CD14-positive monocyte (primary cell): ENCODE measurements around the gene ASB4. TPM values are rescaled to one million over a fixed set of nuclear protein-coding genes. Genes with fewer than 3 reads are reported as not detected.

Experiments
- DNase-seq, 3 donors: peaks; one replicate each; pipeline ENCODE4 v3.0.0-alpha.2; 2011 to 2022
- H2AFZ ChIP-seq: 2 replicates; pipeline ENCODE4 v1.6.0; 2012; ENCODE audit warnings: mild to moderate bottlenecking, low read depth, low read length, inconsistent platforms; ENCODE audit not compliant: insufficient read depth, poor library complexity, severe bottlenecking
- H3K27ac ChIP-seq, 2 donors: 1 replicate in 1 of 2; 2 replicates in 1 of 2; pipeline ENCODE4 v1.5.1; 2012 to 2013; ENCODE audit warnings: low read length in 2 of 2, control low read depth in 1 of 2, inconsistent platforms in 1 of 2, low read depth in 1 of 2, mild to moderate bottlenecking in 1 of 2
- H3K27me3 ChIP-seq, 2 donors: one replicate each; pipeline versions ENCODE4 v1.6.0 to v1.6.1; 2011 to 2013; ENCODE audit warnings: low read length in 2 of 2; ENCODE audit not compliant: control insufficient read depth in 2 of 2, insufficient read depth in 2 of 2
- H3K36me3 ChIP-seq, 2 donors: replicated peaks in 1 of 2; 1 replicate in 1 of 2; 2 replicates in 1 of 2; pipeline versions ENCODE4 v1.5.1 to v1.6.1; 2012 to 2013; ENCODE audit warnings: low read length in 2 of 2, control low read depth in 1 of 2, inconsistent platforms in 1 of 2, mild to moderate bottlenecking in 1 of 2; ENCODE audit not compliant: insufficient read depth in 2 of 2, control insufficient read depth in 1 of 2
- H3K4me1 ChIP-seq, 2 donors: 1 replicate in 1 of 2; 2 replicates in 1 of 2; pipeline versions ENCODE4 v1.5.1 to v1.6.1; 2012 to 2013; ENCODE audit warnings: low read length in 2 of 2, control low read depth in 1 of 2, inconsistent platforms in 1 of 2, mild to moderate bottlenecking in 1 of 2, moderate library complexity in 1 of 2; ENCODE audit not compliant: insufficient read depth in 2 of 2, control insufficient read depth in 1 of 2
- H3K4me2 ChIP-seq: replicated peaks from 2 replicates; pipeline ENCODE3; 2012; ENCODE audit warnings: low read length, moderate library complexity, mild to moderate bottlenecking; ENCODE audit not compliant: poor library complexity, severe bottlenecking; ENCODE audit errors: extremely low read depth
- H3K4me3 ChIP-seq, 3 experiments: fragments of 200-600 bp in 1 of 3; sonication (generic) in 1 of 3; replicated peaks in 1 of 3; 1 replicate in 2 of 3; 2 replicates in 1 of 3; pipeline ENCODE4 v1.5.1; 2011 to 2013; ENCODE audit warnings: low read length in 3 of 3, mild to moderate bottlenecking in 3 of 3, control low read depth in 2 of 3, low read depth in 2 of 3, inconsistent platforms in 1 of 3, moderate library complexity in 1 of 3
- H3K79me2 ChIP-seq: 2 replicates; pipeline ENCODE4 v1.6.0; 2012; ENCODE audit warnings: mild to moderate bottlenecking, control low read depth, inconsistent platforms, low read length, moderate library complexity; ENCODE audit not compliant: insufficient read depth
- H3K9ac ChIP-seq: 2 replicates; pipeline ENCODE4 v1.6.0; 2017; ENCODE audit warnings: low read length, mild to moderate bottlenecking; ENCODE audit not compliant: insufficient read depth, poor library complexity, severe bottlenecking
- H3K9me3 ChIP-seq, 2 donors: replicated peaks in 1 of 2; 1 replicate in 1 of 2; 2 replicates in 1 of 2; pipeline versions ENCODE4 v1.5.1 to v1.6.1; 2012 to 2013; ENCODE audit warnings: low read length in 2 of 2, control low read depth in 1 of 2; ENCODE audit not compliant: control insufficient read depth in 1 of 2, insufficient read depth in 1 of 2
- H4K20me1 ChIP-seq: 2 replicates; pipeline ENCODE4 v1.6.0; 2012; ENCODE audit warnings: mild to moderate bottlenecking, low read length, control low read depth, moderate library complexity; ENCODE audit not compliant: insufficient read depth
- H3K27ac Mint-ChIP-seq, 7 donors: one replicate each; pipeline ENCODE4 v1.8.0; 2020; ENCODE audit warnings: mild to moderate bottlenecking in 7 of 7, mixed read lengths in 7 of 7, moderate library complexity in 6 of 7, inconsistent platforms in 2 of 7
- H3K27me3 Mint-ChIP-seq, 3 donors: one replicate each; pipeline ENCODE4 v1.8.0; 2021 to 2022; ENCODE audit warnings: low read depth in 3 of 3, mild to moderate bottlenecking in 3 of 3, mixed read lengths in 3 of 3, moderate library complexity in 3 of 3, inconsistent platforms in 1 of 3
- H3K36me3 Mint-ChIP-seq, 2 donors: one replicate each; pipeline ENCODE4 v1.8.0; 2020; ENCODE audit warnings: mixed read lengths in 2 of 2, inconsistent platforms in 1 of 2, mild to moderate bottlenecking in 1 of 2
- H3K4me1 Mint-ChIP-seq: one replicate; pipeline ENCODE4 v1.8.0; 2020; ENCODE audit warnings: mild to moderate bottlenecking, mixed read lengths
- H3K4me3 Mint-ChIP-seq, 2 donors: one replicate each; pipeline ENCODE4 v1.8.0; 2020; ENCODE audit warnings: mild to moderate bottlenecking in 2 of 2, mixed read lengths in 2 of 2, moderate library complexity in 1 of 2
- H3K9me3 Mint-ChIP-seq, 7 donors: one replicate each; pipeline ENCODE4 v1.8.0; 2020 to 2022; ENCODE audit warnings: mixed read lengths in 7 of 7, mild to moderate bottlenecking in 6 of 7, moderate library complexity in 6 of 7, inconsistent platforms in 2 of 7
- WGBS: methylation state at CpG from one replicate; pipeline ENCODE4 v1.1.5; 2013; ENCODE audit warnings: missing lambda C conversion rate; ENCODE audit not compliant: insufficient coverage; 5-methylcytosine and 5-hydroxymethylcytosine counted together
- intact Hi-C, 2 donors: fragments of 100-400 bp; cut with micrococcal nuclease; formaldehyde crosslinking; loops; one replicate each; pipeline versions ENCODE4 v1.15.0 to v1.15.1; 2023
- polyA plus RNA-seq, 3 donors: library from polyadenylated mRNA; depleted of rRNA in 1 of 3; unstranded in 2 of 3; stranded (reverse) in 1 of 3; fragments of 300-500 nt in 2 of 3; fragments of >200 nt in 1 of 3; fragmentation: Illumina TruSeq in 2 of 3; gene quantifications; 1 replicate in 2 of 3; 2 replicates in 1 of 3; pipeline ENCODE4 v1.2.3, GENCODE V29; 2012 to 2021
- TF ChIP-seq, protein P1 (sequence below): fragments of 200-600 bp; IDR thresholded peaks from one replicate; pipeline ENCODE4 v1.8.0; 2022; ENCODE audit warnings: antibody characterized with exemption, mild to moderate bottlenecking

The ASB4 gene
- polyA plus RNA-seq, 3 donors = not detected

DNA sequence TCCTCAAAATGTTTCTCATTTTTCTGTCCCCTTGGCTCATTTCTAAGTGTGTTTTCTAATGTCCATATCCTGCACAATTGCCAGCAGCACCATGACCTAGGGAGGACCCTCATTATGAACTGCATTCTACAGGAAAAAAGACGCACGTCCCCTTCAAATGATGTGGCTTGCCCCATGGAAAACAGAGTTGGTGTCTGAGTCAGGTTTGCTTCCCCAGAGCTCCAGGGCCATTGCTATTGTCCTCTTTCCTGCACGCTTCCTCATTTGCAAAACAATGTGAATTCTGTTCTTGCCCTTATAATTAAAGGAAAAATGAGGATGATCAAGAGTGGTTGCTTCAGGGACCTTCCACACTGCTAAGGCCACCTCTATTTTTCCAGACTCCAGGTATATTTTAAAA is 14.7 kb upstream of the ASB4 start:
- Histone ChIP-seq H3K9ac (no peak overlapping the region), H3K4me2 (no peak overlapping the region)
- no peak overlapping the region for H3K4me3 Mint-ChIP-seq

DNA sequence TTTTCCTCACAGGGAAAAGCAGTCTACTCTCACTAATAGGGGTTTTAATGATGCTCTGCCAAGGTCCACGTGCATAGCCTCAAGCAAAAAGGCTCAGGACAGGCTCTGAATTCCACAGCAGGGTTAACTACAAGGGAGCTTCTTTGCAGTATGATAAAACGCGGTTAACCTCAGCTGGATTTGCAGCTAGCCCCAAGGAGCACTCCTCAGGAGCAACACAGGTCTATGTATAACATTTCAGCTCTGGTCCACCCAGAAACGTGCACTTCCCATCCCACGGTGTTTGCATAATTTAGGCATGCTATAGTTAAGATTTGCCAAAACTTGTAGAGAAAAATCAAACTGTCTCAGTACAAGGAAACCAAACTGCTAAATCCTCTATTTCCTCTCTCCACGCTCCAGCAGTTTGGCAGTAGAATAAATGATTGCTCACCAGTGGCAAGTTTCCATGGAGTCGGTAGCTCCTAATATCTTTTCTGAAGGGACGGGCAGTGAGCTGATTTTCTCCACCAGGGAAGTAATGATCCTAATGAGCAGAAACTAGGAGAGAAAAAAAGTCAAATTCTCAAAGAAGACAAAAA is 13.1 kb upstream of the ASB4 start:
- Mint-ChIP-seq H3K9me3 (no peaks in the 10 kb centered on the region), H3K36me3 (no peaks in the 10 kb centered on the region), H3K27ac (no peak overlapping the region), H3K4me1 (peaks cover 2% of the 10 kb centered on the region), H3K27me3 (peaks cover 0 to under 1% (median under 1%) of the 10 kb centered on the region in 3 donors), H3K4me3 (no peak overlapping the region)
- TF ChIP-seq, protein P1, sequence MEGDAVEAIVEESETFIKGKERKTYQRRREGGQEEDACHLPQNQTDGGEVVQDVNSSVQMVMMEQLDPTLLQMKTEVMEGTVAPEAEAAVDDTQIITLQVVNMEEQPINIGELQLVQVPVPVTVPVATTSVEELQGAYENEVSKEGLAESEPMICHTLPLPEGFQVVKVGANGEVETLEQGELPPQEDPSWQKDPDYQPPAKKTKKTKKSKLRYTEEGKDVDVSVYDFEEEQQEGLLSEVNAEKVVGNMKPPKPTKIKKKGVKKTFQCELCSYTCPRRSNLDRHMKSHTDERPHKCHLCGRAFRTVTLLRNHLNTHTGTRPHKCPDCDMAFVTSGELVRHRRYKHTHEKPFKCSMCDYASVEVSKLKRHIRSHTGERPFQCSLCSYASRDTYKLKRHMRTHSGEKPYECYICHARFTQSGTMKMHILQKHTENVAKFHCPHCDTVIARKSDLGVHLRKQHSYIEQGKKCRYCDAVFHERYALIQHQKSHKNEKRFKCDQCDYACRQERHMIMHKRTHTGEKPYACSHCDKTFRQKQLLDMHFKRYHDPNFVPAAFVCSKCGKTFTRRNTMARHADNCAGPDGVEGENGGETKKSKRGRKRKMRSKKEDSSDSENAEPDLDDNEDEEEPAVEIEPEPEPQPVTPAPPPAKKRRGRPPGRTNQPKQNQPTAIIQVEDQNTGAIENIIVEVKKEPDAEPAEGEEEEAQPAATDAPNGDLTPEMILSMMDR = no peak
- Histone ChIP-seq H3K9ac (no peak overlapping the region), H3K9me3 (no peaks in the 10 kb centered on the region), H3K4me2 (no peak overlapping the region), H3K27ac (no peak overlapping the region), H3K79me2 (no peaks in the 10 kb centered on the region), H3K36me3 (no peaks in the 10 kb centered on the region), H2AFZ (no peak overlapping the region), H3K4me3 (no peak overlapping the region), H3K27me3 (no peaks in the 10 kb centered on the region), H3K4me1 (no peaks in the 10 kb centered on the region), H4K20me1 (no peaks in the 10 kb centered on the region)
- no peak for DNase-seq
- 97% methylated on average over 3 of the region's 8 CpGs for WGBS
- intact Hi-C loops = loop anchor here in 1 of 2 donors (10.0 kb wide), 1 partner anchor 1028 kb away; no protein-coding TSS in a partner anchor

More for the DNA sequence above, 14.7 kb upstream of the ASB4 start:
- peaks cover 2% of the 10 kb centered on the region for H3K4me1 Mint-ChIP-seq
- DNase-seq = no peak
- Histone ChIP-seq H3K4me3 (no peak overlapping the region), H3K27ac (no peak overlapping the region), H3K36me3 (no peaks in the 10 kb centered on the region), H3K27me3 (no peaks in the 10 kb centered on the region), H3K4me1 (no peaks in the 10 kb centered on the region), H3K79me2 (no peaks in the 10 kb centered on the region), H3K9me3 (no peaks in the 10 kb centered on the region), H4K20me1 (no peaks in the 10 kb centered on the region), H2AFZ (no peak overlapping the region)
- H3K36me3 Mint-ChIP-seq = no peaks in the 10 kb centered on the region
- no peak overlapping the region for H3K27ac Mint-ChIP-seq
- TF ChIP-seq, protein P1 = no peak
- peaks cover 0 to 2% (median 0%) of the 10 kb centered on the region in 7 donors for H3K9me3 Mint-ChIP-seq
- WGBS = 100% methylated on average over 1 of the region's 3 CpGs
- H3K27me3 Mint-ChIP-seq = peaks cover 0 to 4% (median 2%) of the 10 kb centered on the region in 3 donors
- intact Hi-C loops = loop anchor here in 1 of 2 donors (10.0 kb wide), 1 partner anchor 1026 kb away; no protein-coding TSS in a partner anchor
